ENCODE data around the gene LRCH1. TPM values are rescaled to one million over a fixed set of nuclear protein-coding genes. Genes with fewer than 3 reads are reported as not detected.

Gene LRCH1
- total and polyA plus RNA-seq, 4 donors = 2.6 to 6.6 (median 3.4) TPM

- Histone ChIP-seq H3K27ac (ENCODE audit: low read depth in 1 of 2, low read length in 2 of 2) (peak overlapping the region; percentile 32 to 59), H3K4me1 (ENCODE audit: control insufficient read depth in 4 of 4, insufficient read depth in 4 of 4, low read length in 3 of 4) (peaks cover 4 to 57% (median 37%) of the 10 kb centered on the region in 4 donors), H3K36me3 (ENCODE audit: control insufficient read depth in 4 of 4, insufficient read depth in 3 of 4, low read depth in 1 of 4, low read length in 3 of 4) (no peaks in the 10 kb centered on the region), H3K4me3 (ENCODE audit: low read depth in 1 of 3, low read length in 3 of 3) (no peak overlapping the region), H3K27me3 (ENCODE audit: control insufficient read depth in 4 of 4, insufficient read depth in 4 of 4, low read length in 3 of 4) (no peaks in the 10 kb centered on the region), H3K9ac (ENCODE audit: low read depth in 1 of 2, low read length in 2 of 2) (no peak overlapping the region), H3K9me3 (ENCODE audit: control insufficient read depth in 4 of 4, low read length in 3 of 4) (no peaks in the 10 kb centered on the region)
- TF ChIP-seq REST (IDR thresholded peaks at IDR 0.05) (no peak), NR2F2 (IDR thresholded peaks at IDR 0.05) (no peak), TAF1 (conservative IDR thresholded peaks at IDR 0.05) (no peak), HNF4A (conservative IDR thresholded peaks at IDR 0.05) (no peak), ZBTB33 (IDR thresholded peaks at IDR 0.05) (no peak), EGR1 (IDR thresholded peaks at IDR 0.05; ENCODE audit: low read depth in 2 of 2) (no peak), FOXA2 (IDR thresholded peaks at IDR 0.05) (no peak), RXRA (IDR thresholded peaks at IDR 0.05) (no peak), GABPA (IDR thresholded peaks at IDR 0.05 in 1 of 2, conservative IDR thresholded peaks at IDR 0.05 in 1 of 2) (no peak)
- DNase-seq (ENCODE audit: low spot score) = no peak
Observed at GRCh38 chr13:46665248-46665632, 112.3 kb downstream of the LRCH1 start.

- H3K4me1 ChIP-seq (ENCODE audit: control insufficient read depth in 4 of 4, insufficient read depth in 4 of 4, low read length in 3 of 4) = peaks cover 4 to 51% (median 33%) of the 10 kb centered on the region in 4 donors
- H3K36me3 ChIP-seq (ENCODE audit: control insufficient read depth in 4 of 4, insufficient read depth in 3 of 4, low read depth in 1 of 4, low read length in 3 of 4) = no peaks in the 10 kb centered on the region
- no peaks in the 10 kb centered on the region for H3K27me3 ChIP-seq (ENCODE audit: control insufficient read depth in 4 of 4, insufficient read depth in 4 of 4, low read length in 3 of 4)
- TF ChIP-seq ZBTB33 (IDR thresholded peaks at IDR 0.05) (no peak), NR2F2 (IDR thresholded peaks at IDR 0.05) (no peak), EGR1 (IDR thresholded peaks at IDR 0.05; ENCODE audit: low read depth in 2 of 2) (no peak), HNF4A (conservative IDR thresholded peaks at IDR 0.05) (no peak), RXRA (IDR thresholded peaks at IDR 0.05) (no peak), HNF4G (IDR thresholded peaks at IDR 0.05) (no peak), YY1 (IDR thresholded peaks at IDR 0.05) (no peak), REST (IDR thresholded peaks at IDR 0.05) (no peak), ATF3 (IDR thresholded peaks at IDR 0.05) (no peak)
- peak overlapping the region; percentile 32 to 59 for H3K27ac ChIP-seq (ENCODE audit: low read depth in 1 of 2, low read length in 2 of 2)
- H3K9me3 ChIP-seq (ENCODE audit: control insufficient read depth in 4 of 4, low read length in 3 of 4) = no peaks in the 10 kb centered on the region
- H3K9ac ChIP-seq (ENCODE audit: low read depth in 1 of 2, low read length in 2 of 2) = no peak overlapping the region
- 48% methylated on average over 7 of the region's 7 CpGs for WGBS
- no peak for DNase-seq (ENCODE audit: low spot score)
- no peak overlapping the region for H3K4me3 ChIP-seq (ENCODE audit: low read depth in 1 of 3, low read length in 3 of 3)
Observed at GRCh38 chr13:46665633-46666482, 112.9 kb downstream of the LRCH1 start.
